ENCODE measurements around the gene ETHE1. TPM values are rescaled to one million over a fixed set of nuclear protein-coding genes. Genes with fewer than 3 reads are reported as not detected.

ETHE1 gene
- total RNA-seq, 1 donor from 2014 or later, result 42.9 TPM

GRCh38 chr19:43457809-43458208, 69.2 kb downstream of the ETHE1 start:
- Mint-ChIP-seq H3K4me3 (ENCODE audit: unreplicated experiment) (no peak overlapping the region), H3K27me3 (ENCODE audit: unreplicated experiment) (peaks cover 11% of the 10 kb centered on the region), H3K27ac (ENCODE audit: unreplicated experiment) (no peak overlapping the region), H3K36me3 (ENCODE audit: low read depth, unreplicated experiment) (no peaks in the 10 kb centered on the region), H3K9me3 (ENCODE audit: unreplicated experiment) (no peaks in the 10 kb centered on the region), H3K4me1 (ENCODE audit: unreplicated experiment) (no peaks in the 10 kb centered on the region)
- no peak for TF ChIP-seq CTCF (IDR thresholded peaks at IDR 0.05; ENCODE audit: unreplicated experiment)
- DNase-seq (ENCODE audit: low spot score), result no peak

Other genes starting within 250 kb of the ETHE1 start
- 0.38 TPM for gene CD177, start 173.5 kb downstream of the ETHE1 start, total RNA-seq (ENCODE audit: unreplicated experiment)
- not detected for gene TEX101, start 112.3 kb downstream of the ETHE1 start, total RNA-seq (ENCODE audit: unreplicated experiment)
- 0.67 TPM for gene LYPD3, start 61.6 kb downstream of the ETHE1 start, total RNA-seq (ENCODE audit: unreplicated experiment)
- 9.6 TPM for gene PHLDB3, start 22.5 kb downstream of the ETHE1 start, total RNA-seq (ENCODE audit: unreplicated experiment)
- gene ZNF575, start 6.0 kb upstream of the ETHE1 start, total RNA-seq (ENCODE audit: unreplicated experiment), result 2.3 TPM
- gene XRCC1, start 48.3 kb upstream of the ETHE1 start, total RNA-seq (ENCODE audit: unreplicated experiment), result 45.1 TPM
- gene PINLYP, start 48.6 kb upstream of the ETHE1 start, total RNA-seq (ENCODE audit: unreplicated experiment), result 3.4 TPM
- 48.6 TPM for gene IRGQ, start 68.9 kb upstream of the ETHE1 start, total RNA-seq (ENCODE audit: unreplicated experiment)
- gene ZNF576, start 69.4 kb upstream of the ETHE1 start, total RNA-seq (ENCODE audit: unreplicated experiment), result 10.7 TPM
- gene SRRM5, start 84.9 kb upstream of the ETHE1 start, total RNA-seq (ENCODE audit: unreplicated experiment), result 0.26 TPM
- 97.7 TPM for gene ZNF428, start 92.4 kb upstream of the ETHE1 start, total RNA-seq (ENCODE audit: unreplicated experiment)
- gene CADM4, start 112.6 kb upstream of the ETHE1 start, total RNA-seq (ENCODE audit: unreplicated experiment), result 21.1 TPM
- 16.3 TPM for gene PLAUR, start 143.0 kb upstream of the ETHE1 start, total RNA-seq (ENCODE audit: unreplicated experiment)
- not detected for gene IRGC, start 188.9 kb upstream of the ETHE1 start, total RNA-seq (ENCODE audit: unreplicated experiment)
- 38.8 TPM for gene SMG9, start 227.8 kb upstream of the ETHE1 start, total RNA-seq (ENCODE audit: unreplicated experiment)

All from endothelial cell (in vitro differentiated cells).